GM21390 (cell line): ENCODE measurements around the gene TENT5D.
"Not testable (repeated sequence)": the region's sequence is repeated elsewhere in the genome, so short reads cannot be mapped to it uniquely, and the experiment has no call there.

Experiments
- ATAC-seq: cut with Tn5 transposase; IDR thresholded peaks from one replicate; pipeline ENCODE4 v1.9.1; 2021; ENCODE audit not compliant: unreplicated experiment

The TENT5D gene

GRCh38 chrX:80420147-80420546 lies at the start of gene TENT5D:
Gene TENT5D (plus strand): TSS chrX:80420447. CDS start chrX:80442540, 22,093 bp downstream.
- no peak for ATAC-seq

DNA sequence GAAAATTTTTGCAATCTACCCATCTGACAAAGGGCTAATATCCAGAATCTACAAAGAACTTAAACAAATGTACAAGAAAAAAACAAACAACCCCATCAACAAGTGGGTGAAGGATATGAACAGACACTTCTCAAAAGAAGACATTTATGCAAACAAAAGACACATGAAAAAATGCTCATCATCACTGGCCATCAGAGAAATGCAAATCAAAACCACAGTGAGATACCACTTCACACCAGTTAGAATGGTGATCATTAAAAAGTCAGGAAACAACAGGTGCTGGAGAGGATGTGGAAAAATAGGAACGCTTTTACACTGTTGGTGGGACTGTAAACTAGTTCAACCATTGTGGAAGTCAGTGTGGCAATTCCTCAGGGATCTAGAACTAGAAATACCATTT lies 34.6 kb upstream of the TENT5D start:
- ATAC-seq, result not testable (repeated sequence)

DNA sequence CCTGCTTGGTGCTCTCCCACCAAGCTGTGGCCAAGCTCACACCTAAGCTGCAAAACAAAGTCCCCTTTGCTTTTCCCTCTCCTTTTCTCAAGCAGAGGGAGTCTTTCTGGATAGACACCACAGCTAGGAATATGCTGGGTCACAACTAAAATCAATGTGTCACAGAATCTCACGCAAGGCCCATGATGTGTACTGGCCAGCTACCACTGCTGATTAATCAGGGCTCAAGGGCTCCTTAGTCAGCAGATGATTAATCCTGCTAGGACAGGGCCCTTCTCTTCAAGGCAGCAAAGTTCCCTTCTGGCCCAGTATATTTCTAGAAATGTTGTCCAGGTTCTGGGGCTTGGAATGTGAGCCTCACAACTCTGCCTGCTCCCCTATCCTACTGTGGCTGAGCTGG lies 32.0 kb upstream of the TENT5D start:
- ATAC-seq, result no peak

GRCh38 chrX:80412042-80412441 lies 8.2 kb upstream of the TENT5D start:
- ATAC-seq, result no peak

DNA sequence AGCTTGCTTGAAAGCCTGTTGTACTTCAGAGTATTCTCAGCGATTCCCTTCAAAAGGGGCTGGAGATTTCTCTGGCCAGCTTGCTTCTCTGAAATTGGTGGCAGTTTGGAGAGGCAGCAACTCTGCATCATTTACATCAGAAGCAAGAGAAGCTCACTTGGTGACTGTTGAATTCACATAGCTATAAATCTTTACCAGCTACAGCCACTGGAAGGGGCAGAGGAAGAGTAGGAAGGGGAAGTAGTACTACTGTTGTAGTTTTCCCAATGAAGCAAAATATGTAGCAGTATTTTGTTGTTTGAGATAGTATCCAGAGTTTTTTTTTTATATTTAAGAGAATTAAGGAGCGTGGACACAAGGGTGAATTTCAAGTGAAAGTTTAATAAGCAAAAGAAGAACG lies 2.8 kb downstream of the TENT5D start:
- no peak for ATAC-seq

DNA sequence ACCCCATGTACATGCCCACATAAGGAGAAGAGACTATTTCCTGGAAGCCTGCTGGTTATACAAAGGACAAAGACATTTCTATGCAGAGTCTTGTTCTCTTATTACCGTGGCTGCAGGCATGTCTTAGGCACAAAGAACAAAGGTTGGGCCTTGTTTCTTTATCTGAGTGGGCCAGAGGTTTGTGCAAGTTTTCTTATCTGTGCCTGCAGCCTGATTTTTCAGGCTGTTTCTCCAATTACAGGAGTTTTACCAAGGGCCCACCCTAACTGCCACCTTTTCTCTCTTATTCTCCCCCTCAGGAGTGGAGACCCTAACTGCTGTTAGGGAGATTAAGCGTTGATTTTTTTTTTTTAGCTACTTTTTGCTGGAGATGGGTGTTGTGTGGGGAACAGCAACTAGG lies 3.5 kb downstream of the TENT5D start:
- no peak for ATAC-seq

DNA sequence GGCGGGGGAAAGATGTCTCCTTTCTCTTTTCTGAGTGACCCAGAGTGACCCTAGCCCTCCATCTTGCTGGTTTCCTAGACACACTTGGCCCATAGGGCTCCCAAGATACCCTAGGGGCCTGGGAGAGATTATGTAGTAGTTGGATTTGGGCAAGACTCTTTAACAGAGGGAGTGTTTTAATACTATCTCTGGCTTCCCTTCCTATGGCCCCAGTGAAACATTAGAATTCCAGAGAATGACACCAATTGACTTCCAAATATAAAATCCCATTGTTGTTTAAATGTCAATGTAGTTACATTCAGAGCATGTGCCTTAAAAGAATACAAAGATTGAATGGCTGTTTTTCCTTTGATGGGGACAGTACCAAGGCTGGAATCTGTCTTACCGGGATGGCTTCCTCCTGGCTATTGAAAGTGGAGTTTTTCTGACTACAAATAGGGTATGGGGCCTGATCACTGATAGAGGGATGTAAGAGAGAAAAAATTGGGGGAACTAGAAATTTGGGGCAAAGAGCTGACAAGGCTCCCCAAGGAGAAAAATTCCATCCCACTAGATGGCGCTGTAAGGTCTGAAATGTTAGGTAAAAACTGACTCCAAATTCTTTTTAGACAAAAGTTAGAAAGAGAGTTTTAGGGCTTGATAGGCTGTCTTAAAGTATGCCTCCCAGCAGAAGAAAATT lies 10.7 kb downstream of the TENT5D start:
- no peak for ATAC-seq

DNA sequence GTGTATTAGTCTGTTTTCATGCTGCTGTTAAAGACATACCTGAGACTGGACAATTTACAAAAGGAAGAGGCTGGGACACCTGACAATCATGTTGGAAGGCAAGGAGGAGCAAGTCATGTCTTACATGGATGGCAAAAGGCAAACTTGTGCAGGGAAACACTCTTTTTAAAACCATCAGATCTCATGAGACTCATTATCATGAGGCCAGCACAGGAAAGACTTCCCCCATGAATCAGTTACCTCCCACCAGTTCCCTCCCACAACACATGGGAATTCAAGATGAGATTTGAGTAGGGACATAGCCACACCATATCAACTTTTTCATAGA lies 11.2 kb downstream of the TENT5D start:
- ATAC-seq, result no peak

DNA sequence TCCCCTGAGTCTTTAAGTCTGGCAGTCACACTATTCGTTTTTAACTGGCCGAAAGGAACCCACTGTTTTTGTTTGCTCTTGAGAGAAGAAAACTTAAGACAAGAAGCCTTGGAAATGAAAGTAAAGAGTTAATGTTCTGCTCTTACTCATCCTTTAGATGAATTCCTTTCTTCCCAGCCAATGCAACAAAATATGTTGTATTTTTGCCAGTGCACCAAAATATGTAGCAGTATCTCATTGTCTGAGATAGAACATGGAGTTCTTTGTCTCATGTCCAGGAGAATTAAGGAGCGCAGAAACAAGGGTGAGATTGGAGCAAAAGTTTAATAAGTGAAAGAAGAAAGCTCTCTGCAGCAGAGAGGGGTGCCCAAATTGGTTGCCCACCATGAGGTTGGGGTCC lies 12.2 kb downstream of the TENT5D start:
- ATAC-seq, result no peak

- no peak for ATAC-seq
These were observed 12.6 kb downstream of the TENT5D start for GRCh38 chrX:80432863-80433262.

DNA sequence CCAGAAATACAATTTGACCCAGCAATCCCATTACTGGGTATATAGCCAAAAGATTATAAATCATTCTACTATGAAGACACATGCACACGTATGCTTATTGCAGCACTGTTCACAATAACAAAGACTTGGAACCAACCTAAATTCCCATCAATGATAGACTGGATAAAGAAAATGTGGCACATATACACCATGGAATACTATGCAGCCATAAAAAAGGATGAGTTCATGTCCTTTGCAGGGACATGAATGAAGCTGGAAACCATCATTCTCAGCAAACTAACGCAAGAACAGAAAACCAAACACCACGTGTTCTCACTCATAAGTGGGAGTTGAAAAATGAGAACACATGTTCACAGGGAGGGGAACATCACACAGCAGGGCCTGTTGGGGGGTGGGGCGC lies 47.9 kb downstream of the TENT5D start:
- not testable (repeated sequence) for ATAC-seq

- no peak for ATAC-seq
These were observed 51.3 kb downstream of the TENT5D start for GRCh38 chrX:80471582-80471981.

DNA sequence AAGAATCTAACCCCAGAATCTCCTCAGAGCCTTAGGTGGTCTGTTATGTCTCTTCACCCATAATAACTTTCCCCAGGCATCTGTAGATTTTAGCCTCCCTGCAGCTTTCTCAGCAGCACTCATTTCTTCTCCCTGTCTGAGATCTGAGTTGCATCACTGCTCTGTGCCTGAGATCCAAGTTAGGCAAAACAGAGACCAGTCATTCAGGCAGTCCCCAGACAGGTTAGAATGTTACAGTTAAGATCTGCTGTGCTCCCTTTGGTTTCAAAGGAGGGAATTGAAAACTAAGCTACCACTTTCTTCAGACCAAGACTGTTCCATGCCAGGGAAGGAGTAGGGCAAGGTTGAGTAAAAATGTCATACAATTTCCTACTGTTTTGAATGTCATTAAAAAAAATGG lies 65.3 kb downstream of the TENT5D start:
- no peak for ATAC-seq

GRCh38 chrX:80486299-80486698 lies 66.1 kb downstream of the TENT5D start:
- no peak for ATAC-seq

DNA sequence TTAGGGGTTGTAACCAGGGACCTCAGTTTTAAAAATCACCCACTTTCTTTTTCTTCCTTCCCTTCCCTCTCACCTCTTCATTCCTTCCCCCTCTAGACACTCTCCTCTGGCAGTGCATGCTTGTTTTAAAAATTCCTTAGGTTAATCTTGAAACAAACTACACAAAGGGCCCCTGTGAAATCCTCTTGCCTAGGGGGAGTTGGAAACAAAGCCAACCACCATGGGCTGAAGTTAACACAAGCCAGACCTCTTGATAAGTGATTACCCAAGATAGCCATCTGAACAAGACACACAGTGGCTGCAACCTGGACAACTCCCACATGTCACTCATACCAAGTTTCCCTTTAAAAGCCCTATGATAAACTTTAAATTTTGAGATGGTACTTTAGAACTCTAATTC lies 68.9 kb downstream of the TENT5D start:
- ATAC-seq, result no peak
